Measurements from ENCODE around the gene PPP1R1A.

PPP1R1A gene

GRCh38 chr12:54569995-54570528, 18.4 kb downstream of the PPP1R1A start:
- DNase-seq: no peak

- no peak for DNase-seq
These were observed 19.4 kb downstream of the PPP1R1A start for GRCh38 chr12:54569072-54569471.

- no peak for DNase-seq
These were observed 21.7 kb downstream of the PPP1R1A start for GRCh38 chr12:54566792-54567191.

- no peak for DNase-seq
These were observed 22.4 kb downstream of the PPP1R1A start for GRCh38 chr12:54565986-54566544.

GRCh38 chr12:54565310-54565985, 23.0 kb downstream of the PPP1R1A start:
- no peak for DNase-seq

- no peak for DNase-seq
These were observed 23.7 kb downstream of the PPP1R1A start for GRCh38 chr12:54564768-54565167.

GRCh38 chr12:54563787-54564186, 24.7 kb downstream of the PPP1R1A start:
- DNase-seq: no peak

GRCh38 chr12:54562750-54563356, 25.6 kb downstream of the PPP1R1A start:
- DNase-seq: no peak

GRCh38 chr12:54561164-54561563, 27.3 kb downstream of the PPP1R1A start:
- DNase-seq: no peak

- DNase-seq: peak; percentile 56
These were observed 28.0 kb downstream of the PPP1R1A start for GRCh38 chr12:54560374-54560858.

- no peak for DNase-seq
These were observed 29.7 kb downstream of the PPP1R1A start for GRCh38 chr12:54558759-54559158.

- DNase-seq: no peak
These were observed 30.1 kb downstream of the PPP1R1A start for GRCh38 chr12:54558311-54558710.

- peak; percentile 11 for DNase-seq
These were observed 32.7 kb downstream of the PPP1R1A start for GRCh38 chr12:54555670-54556257.

GRCh38 chr12:54549774-54550451, 38.5 kb downstream of the PPP1R1A start:
- DNase-seq: peak; percentile 34

GRCh38 chr12:54546511-54546910, 41.9 kb downstream of the PPP1R1A start:
- no peak for DNase-seq

GRCh38 chr12:54544743-54545142, 43.7 kb downstream of the PPP1R1A start:
- DNase-seq: no peak

GRCh38 chr12:54543526-54543925, 44.9 kb downstream of the PPP1R1A start:
- no peak for DNase-seq

- DNase-seq: no peak
These were observed 46.6 kb downstream of the PPP1R1A start for GRCh38 chr12:54541751-54542290.

GRCh38 chr12:54538136-54538700, 50.2 kb downstream of the PPP1R1A start:
- DNase-seq: no peak

GRCh38 chr12:54535474-54535873, 53.0 kb downstream of the PPP1R1A start:
- no peak for DNase-seq

GRCh38 chr12:54529581-54529980, 58.9 kb downstream of the PPP1R1A start:
- no peak for DNase-seq
